ENCODE results near the gene AIF1L. TPM values are rescaled to one million over a fixed set of nuclear protein-coding genes. Genes with fewer than 3 reads are reported as not detected.

The AIF1L gene
- total RNA-seq, 1 experiment from 2014 or later, result 103 TPM

GRCh38 chr9:131146186-131146585, 49.9 kb downstream of the AIF1L start (continued):
- no peak for TF ChIP-seq ZBTB43 (CRISPR knock-in tag; IDR thresholded peaks at IDR 0.05)
- TF ChIP-seq JUN (CRISPR knock-in tag; IDR thresholded peaks at IDR 0.05), result no peak
- no peak for TF ChIP-seq PRRX2 (CRISPR knock-in tag; IDR thresholded peaks at IDR 0.05)
- TF ChIP-seq ZNF416 (CRISPR knock-in tag; IDR thresholded peaks at IDR 0.05), result no peak
- TF ChIP-seq, protein P1, sequence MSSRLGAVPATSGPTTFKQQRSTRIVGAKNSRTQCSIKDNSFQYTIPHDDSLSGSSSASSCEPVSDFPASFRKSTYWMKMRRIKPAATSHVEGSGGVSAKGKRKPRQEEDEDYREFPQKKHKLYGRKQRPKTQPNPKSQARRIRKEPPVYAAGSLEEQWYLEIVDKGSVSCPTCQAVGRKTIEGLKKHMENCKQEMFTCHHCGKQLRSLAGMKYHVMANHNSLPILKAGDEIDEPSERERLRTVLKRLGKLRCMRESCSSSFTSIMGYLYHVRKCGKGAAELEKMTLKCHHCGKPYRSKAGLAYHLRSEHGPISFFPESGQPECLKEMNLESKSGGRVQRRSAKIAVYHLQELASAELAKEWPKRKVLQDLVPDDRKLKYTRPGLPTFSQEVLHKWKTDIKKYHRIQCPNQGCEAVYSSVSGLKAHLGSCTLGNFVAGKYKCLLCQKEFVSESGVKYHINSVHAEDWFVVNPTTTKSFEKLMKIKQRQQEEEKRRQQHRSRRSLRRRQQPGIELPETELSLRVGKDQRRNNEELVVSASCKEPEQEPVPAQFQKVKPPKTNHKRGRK (CRISPR knock-in tag; IDR thresholded peaks at IDR 0.05; ENCODE audit: borderline replicate concordance), result no peak
- TF ChIP-seq, protein P2, sequence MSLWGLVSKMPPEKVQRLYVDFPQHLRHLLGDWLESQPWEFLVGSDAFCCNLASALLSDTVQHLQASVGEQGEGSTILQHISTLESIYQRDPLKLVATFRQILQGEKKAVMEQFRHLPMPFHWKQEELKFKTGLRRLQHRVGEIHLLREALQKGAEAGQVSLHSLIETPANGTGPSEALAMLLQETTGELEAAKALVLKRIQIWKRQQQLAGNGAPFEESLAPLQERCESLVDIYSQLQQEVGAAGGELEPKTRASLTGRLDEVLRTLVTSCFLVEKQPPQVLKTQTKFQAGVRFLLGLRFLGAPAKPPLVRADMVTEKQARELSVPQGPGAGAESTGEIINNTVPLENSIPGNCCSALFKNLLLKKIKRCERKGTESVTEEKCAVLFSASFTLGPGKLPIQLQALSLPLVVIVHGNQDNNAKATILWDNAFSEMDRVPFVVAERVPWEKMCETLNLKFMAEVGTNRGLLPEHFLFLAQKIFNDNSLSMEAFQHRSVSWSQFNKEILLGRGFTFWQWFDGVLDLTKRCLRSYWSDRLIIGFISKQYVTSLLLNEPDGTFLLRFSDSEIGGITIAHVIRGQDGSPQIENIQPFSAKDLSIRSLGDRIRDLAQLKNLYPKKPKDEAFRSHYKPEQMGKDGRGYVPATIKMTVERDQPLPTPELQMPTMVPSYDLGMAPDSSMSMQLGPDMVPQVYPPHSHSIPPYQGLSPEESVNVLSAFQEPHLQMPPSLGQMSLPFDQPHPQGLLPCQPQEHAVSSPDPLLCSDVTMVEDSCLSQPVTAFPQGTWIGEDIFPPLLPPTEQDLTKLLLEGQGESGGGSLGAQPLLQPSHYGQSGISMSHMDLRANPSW (CRISPR knock-in tag; conservative IDR thresholded peaks at IDR 0.05; ENCODE audit: low read depth), result no peak
- TF ChIP-seq ZNF396 (CRISPR knock-in tag; IDR thresholded peaks at IDR 0.05; ENCODE audit: borderline replicate concordance), result no peak
- TF ChIP-seq ATF2 (CRISPR knock-in tag; IDR thresholded peaks at IDR 0.05; ENCODE audit: borderline replicate concordance, low read depth), result no peak
- no peak for TF ChIP-seq CBFB (CRISPR knock-in tag; IDR thresholded peaks at IDR 0.05; ENCODE audit: low read depth)
- no peak for TF ChIP-seq TCF7 (CRISPR knock-in tag; IDR thresholded peaks at IDR 0.05; ENCODE audit: low read depth)
- no peak for TF ChIP-seq GTF2I (CRISPR knock-in tag; conservative IDR thresholded peaks at IDR 0.05)
- TF ChIP-seq ESRRA (CRISPR knock-in tag; IDR thresholded peaks at IDR 0.05; ENCODE audit: borderline replicate concordance), result no peak

- no peaks in the 10 kb centered on the region for H3K9me3 Mint-ChIP-seq
- H3K4me1 Mint-ChIP-seq, result no peaks in the 10 kb centered on the region
- peaks cover 76% of the 10 kb centered on the region for H3K36me3 Mint-ChIP-seq
- no peak overlapping the region for H3K27ac Mint-ChIP-seq
- ChIA-PET CTCF (no interaction called here), POLR2A (no interaction called here)
- TF ChIP-seq ZNF423 (CRISPR knock-in tag; IDR thresholded peaks at IDR 0.05), result no peak
- no peak for TF ChIP-seq ZNF396 (CRISPR knock-in tag; IDR thresholded peaks at IDR 0.05; ENCODE audit: borderline replicate concordance)
- no peak for TF ChIP-seq RORB (CRISPR knock-in tag; IDR thresholded peaks at IDR 0.05)
- no peak for TF ChIP-seq ZBTB43 (CRISPR knock-in tag; IDR thresholded peaks at IDR 0.05)
- no peak for TF ChIP-seq GABPB1 (CRISPR knock-in tag; IDR thresholded peaks at IDR 0.05)
- no peak for TF ChIP-seq ZNF317 (CRISPR knock-in tag; IDR thresholded peaks at IDR 0.05; ENCODE audit: borderline replicate concordance, low read depth)
- no peak for TF ChIP-seq HMGA2 (CRISPR knock-in tag; IDR thresholded peaks at IDR 0.05)
- TF ChIP-seq ESRRA (CRISPR knock-in tag; IDR thresholded peaks at IDR 0.05; ENCODE audit: borderline replicate concordance), result no peak
- no peak for TF ChIP-seq GTF2I (CRISPR knock-in tag; conservative IDR thresholded peaks at IDR 0.05)
- no peak for TF ChIP-seq TP53 (CRISPR knock-in tag; IDR thresholded peaks at IDR 0.05)
- TF ChIP-seq ATF3 (CRISPR knock-in tag; conservative IDR thresholded peaks at IDR 0.05), result no peak
- no peak for TF ChIP-seq NFYB (CRISPR knock-in tag; conservative IDR thresholded peaks at IDR 0.05; ENCODE audit: low read depth)
- TF ChIP-seq JUN (CRISPR knock-in tag; IDR thresholded peaks at IDR 0.05), result no peak
- TF ChIP-seq USF1 (CRISPR knock-in tag; IDR thresholded peaks at IDR 0.05), result no peak
- TF ChIP-seq, protein P3, sequence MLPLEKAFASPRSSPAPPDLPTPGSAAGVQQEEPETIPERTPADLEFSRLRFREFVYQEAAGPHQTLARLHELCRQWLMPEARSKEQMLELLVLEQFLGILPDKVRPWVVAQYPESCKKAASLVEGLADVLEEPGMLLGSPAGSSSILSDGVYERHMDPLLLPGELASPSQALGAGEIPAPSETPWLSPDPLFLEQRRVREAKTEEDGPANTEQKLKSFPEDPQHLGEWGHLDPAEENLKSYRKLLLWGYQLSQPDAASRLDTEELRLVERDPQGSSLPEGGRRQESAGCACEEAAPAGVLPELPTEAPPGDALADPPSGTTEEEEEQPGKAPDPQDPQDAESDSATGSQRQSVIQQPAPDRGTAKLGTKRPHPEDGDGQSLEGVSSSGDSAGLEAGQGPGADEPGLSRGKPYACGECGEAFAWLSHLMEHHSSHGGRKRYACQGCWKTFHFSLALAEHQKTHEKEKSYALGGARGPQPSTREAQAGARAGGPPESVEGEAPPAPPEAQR (CRISPR knock-in tag; IDR thresholded peaks at IDR 0.05), result no peak
- no peak for TF ChIP-seq NR2C2 (CRISPR knock-in tag; IDR thresholded peaks at IDR 0.05)
- TF ChIP-seq IRF2 (CRISPR knock-in tag; IDR thresholded peaks at IDR 0.05; ENCODE audit: borderline replicate concordance, low read depth), result no peak
- H3K27me3 Mint-ChIP-seq (ENCODE audit: low read depth), result no peaks in the 10 kb centered on the region
- no peak for ATAC-seq
- no peak overlapping the region for H3K4me3 Mint-ChIP-seq
- no peak for DNase-seq (ENCODE audit: low spot score)
Observed at GRCh38 chr9:131148276-131148675, 51.9 kb downstream of the AIF1L start.
